GM21619 (cell line): ENCODE results near the gene MTA1.
A peak's percentile ranks its signal among the peaks of the same experiment; 100 is the strongest.

ENCODE experiments used
- ATAC-seq: cut with Tn5 transposase; IDR thresholded peaks from one replicate; pipeline ENCODE4 v1.9.1; 2021; ENCODE audit not compliant: unreplicated experiment

Gene MTA1

GRCh38 chr14:105419195-105420091, at the start of gene MTA1:
TSS of gene MTA1 (plus strand) at chr14:105419827. CDS start at chr14:105420036, 209 bp downstream.
- peak; percentile 63 for ATAC-seq

GRCh38 chr14:105374389-105374788, 45.2 kb upstream of the MTA1 start:
- ATAC-seq = no peak

GRCh38 chr14:105375635-105376057, 44.0 kb upstream of the MTA1 start:
- ATAC-seq = no peak

GRCh38 chr14:105376521-105377440, 42.8 kb upstream of the MTA1 start:
- no peak for ATAC-seq

GRCh38 chr14:105377555-105378182, 42.0 kb upstream of the MTA1 start:
- ATAC-seq = no peak

GRCh38 chr14:105378199-105378598, 41.4 kb upstream of the MTA1 start:
- ATAC-seq = no peak

GRCh38 chr14:105378873-105379685, 40.5 kb upstream of the MTA1 start:
- no peak for ATAC-seq

GRCh38 chr14:105379946-105380345, 39.7 kb upstream of the MTA1 start:
- no peak for ATAC-seq

GRCh38 chr14:105380756-105381155, 38.9 kb upstream of the MTA1 start:
- ATAC-seq = no peak

GRCh38 chr14:105381446-105382342, 37.9 kb upstream of the MTA1 start:
- ATAC-seq = no peak

GRCh38 chr14:105382343-105383082, 37.1 kb upstream of the MTA1 start:
- no peak for ATAC-seq

GRCh38 chr14:105383083-105383730, 36.4 kb upstream of the MTA1 start:
- ATAC-seq = no peak

GRCh38 chr14:105384041-105384557, 35.5 kb upstream of the MTA1 start:
- no peak for ATAC-seq

- no peak for ATAC-seq
Observed at GRCh38 chr14:105384605-105385321, 34.9 kb upstream of the MTA1 start.

- ATAC-seq = no peak
Observed at GRCh38 chr14:105385322-105385637, 34.3 kb upstream of the MTA1 start.

- no peak for ATAC-seq
Observed at GRCh38 chr14:105385698-105386365, 33.8 kb upstream of the MTA1 start.
